Osteoblast (primary cell): ENCODE measurements around the gene EYA3. TPM values are rescaled to one million over a fixed set of nuclear protein-coding genes. Genes with fewer than 3 reads are reported as not detected.

ENCODE experiments used
- DNase-seq: peaks from one replicate; pipeline ENCODE4 v3.0.0; 2011; ENCODE audit warnings: low spot score, mixed read lengths; ENCODE audit not compliant: insufficient read length; ENCODE audit errors: missing footprints
- H2AFZ ChIP-seq: 2 replicates; pipeline ENCODE4 v1.6.0; 2011; ENCODE audit warnings: mild to moderate bottlenecking, low read length
- H3K27ac ChIP-seq: 2 replicates; pipeline ENCODE4 v1.5.1; 2011; ENCODE audit warnings: mild to moderate bottlenecking, low read depth, low read length, moderate library complexity
- H3K27me3 ChIP-seq: 2 replicates; pipeline ENCODE4 v1.6.0; 2012; ENCODE audit warnings: mild to moderate bottlenecking, control low read depth, inconsistent platforms, low read length, moderate library complexity; ENCODE audit not compliant: insufficient read depth
- H3K36me3 ChIP-seq: 2 replicates; pipeline ENCODE4 v1.5.1; 2011; ENCODE audit warnings: mild to moderate bottlenecking, low read length, control low read depth, moderate library complexity; ENCODE audit not compliant: insufficient read depth
- H3K4me1 ChIP-seq: 2 replicates; pipeline ENCODE4 v1.5.1; 2011; ENCODE audit warnings: mild to moderate bottlenecking, low read length, control low read depth, moderate library complexity; ENCODE audit not compliant: insufficient read depth
- H3K4me2 ChIP-seq: 2 replicates; pipeline ENCODE4 v1.6.0; 2011; ENCODE audit warnings: mild to moderate bottlenecking, low read length; ENCODE audit not compliant: insufficient read depth
- H3K4me3 ChIP-seq: fragments of 200-600 bp; sonication (generic); 3 replicates; pipeline ENCODE4 v1.5.1; 2012; ENCODE audit warnings: mild to moderate bottlenecking, low read length, inconsistent platforms; ENCODE audit not compliant: insufficient read depth
- H3K79me2 ChIP-seq: 2 replicates; pipeline ENCODE4 v1.6.0; 2012; ENCODE audit warnings: mild to moderate bottlenecking, low read length, control low read depth, inconsistent platforms; ENCODE audit not compliant: insufficient read depth
- H3K9me3 ChIP-seq: 2 replicates; pipeline ENCODE4 v1.5.1; 2011; ENCODE audit warnings: low read depth, low read length, control low read depth
- H4K20me1 ChIP-seq: 2 replicates; pipeline ENCODE4 v1.6.0; 2012; ENCODE audit warnings: mild to moderate bottlenecking, low read length, control low read depth; ENCODE audit not compliant: insufficient read depth
- CTCF ChIP-seq: IDR thresholded peaks from 2 replicates; pipeline ENCODE4 v1.5.1; 2011; ENCODE audit warnings: mild to moderate bottlenecking, low read depth, low read length, moderate library complexity; ENCODE audit errors: extremely low read depth
- total RNA-seq: library from RNA; depleted of rRNA; stranded (reverse); fragments of >200 nt; gene quantifications from 2 replicates; pipeline ENCODE4 v1.2.3, GENCODE V29; 2012

EYA3 gene
- total RNA-seq, 1 donor, result 10.9 TPM

DNA sequence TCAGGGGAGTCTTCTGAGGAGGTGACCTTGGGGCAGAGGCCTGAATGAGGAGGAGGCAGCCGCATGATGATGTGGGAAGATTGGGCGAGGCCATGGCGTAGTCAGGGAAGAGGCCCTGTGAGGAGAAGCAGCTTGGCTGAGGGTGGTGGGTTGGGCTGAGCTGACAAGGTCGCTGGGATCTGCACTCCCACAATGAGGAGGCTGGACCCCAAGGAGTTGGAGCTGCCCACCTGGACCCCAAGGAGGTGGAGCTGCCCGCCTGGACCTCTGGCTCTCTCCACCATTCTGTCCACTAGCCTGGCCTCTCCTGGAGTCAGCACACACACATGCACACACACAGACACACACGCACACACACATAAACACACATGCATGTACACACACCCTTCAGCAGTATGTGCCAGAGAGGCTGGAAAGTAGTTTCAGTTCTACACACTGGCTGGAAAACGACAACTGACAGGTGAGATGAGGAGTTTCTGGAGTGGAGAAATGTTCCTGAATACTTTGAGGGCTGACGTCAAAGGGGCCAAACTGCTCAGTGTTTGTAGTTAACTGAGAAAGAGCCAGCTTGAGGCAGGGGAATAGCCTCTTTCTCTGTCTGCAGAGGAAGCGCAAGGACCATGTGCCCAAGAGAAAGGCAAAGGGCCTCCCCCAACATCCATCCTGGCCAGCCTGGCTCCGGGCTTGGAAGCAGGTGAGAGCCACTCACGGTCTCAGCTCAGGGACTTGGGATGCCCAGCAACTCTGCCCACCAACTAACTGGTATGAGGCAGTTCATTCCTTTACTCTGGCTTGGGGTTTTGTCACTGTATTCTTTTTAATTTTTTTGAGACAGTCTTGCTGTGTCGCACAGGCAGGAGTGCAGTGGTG, 146.5 kb downstream of the EYA3 start:
- Histone ChIP-seq H4K20me1 (no peaks in the 10 kb centered on the region), H3K36me3 (no peaks in the 10 kb centered on the region), H3K4me1 (peaks cover 4% of the 10 kb centered on the region), H3K79me2 (no peaks in the 10 kb centered on the region), H3K27me3 (peaks cover 4% of the 10 kb centered on the region), H3K4me3 (no peak overlapping the region), H3K9me3 (no peaks in the 10 kb centered on the region), H2AFZ (no peak overlapping the region), H3K4me2 (no peak overlapping the region), H3K27ac (no peak overlapping the region)
- peak; percentile 38 for DNase-seq
- no peak for TF ChIP-seq CTCF

DNA sequence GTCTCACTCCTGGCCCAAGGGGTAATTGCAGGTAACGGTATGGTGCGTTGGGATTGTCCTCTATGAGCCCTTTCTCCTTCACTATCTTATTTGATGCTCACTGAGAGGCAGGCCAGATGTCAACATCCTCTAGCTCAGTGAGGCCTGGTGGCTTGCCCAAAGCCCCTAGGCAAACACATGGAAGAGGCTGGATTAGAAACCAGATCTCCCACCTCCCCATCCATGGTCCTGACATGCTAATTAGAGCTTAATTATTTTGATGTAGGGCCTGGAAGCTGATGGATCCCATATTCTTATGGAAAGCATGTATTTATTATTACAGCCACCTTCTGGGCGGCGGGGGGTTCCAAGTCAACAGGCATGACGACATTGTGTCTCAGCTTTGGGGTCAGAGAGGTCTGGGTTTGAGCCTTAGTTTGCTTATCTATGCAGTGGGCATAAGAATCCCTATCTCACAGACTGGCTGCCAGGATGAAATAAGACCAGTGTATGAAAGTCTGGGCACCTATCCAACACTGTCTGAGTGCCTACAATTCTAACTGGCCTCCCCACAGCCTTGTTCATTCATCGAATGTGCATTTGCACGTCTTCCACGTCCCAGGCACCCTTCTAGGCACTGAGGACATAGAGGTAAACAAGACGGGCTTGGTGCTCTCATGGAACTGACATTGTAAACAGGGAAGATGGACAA, 147.4 kb downstream of the EYA3 start:
- H4K20me1 ChIP-seq, result no peaks in the 10 kb centered on the region
- H3K9me3 ChIP-seq, result no peaks in the 10 kb centered on the region
- no peak overlapping the region for H3K4me3 ChIP-seq
- H3K4me1 ChIP-seq, result peaks cover 4% of the 10 kb centered on the region
- TF ChIP-seq CTCF, result no peak
- H3K27me3 ChIP-seq, result peaks cover 4% of the 10 kb centered on the region
- H3K27ac ChIP-seq, result no peak overlapping the region
- H3K36me3 ChIP-seq, result no peaks in the 10 kb centered on the region
- no peaks in the 10 kb centered on the region for H3K79me2 ChIP-seq
- no peak overlapping the region for H2AFZ ChIP-seq
- peak; percentile 17 for DNase-seq
- no peak overlapping the region for H3K4me2 ChIP-seq

GRCh38 chr1:27940297-27940696, 148.1 kb downstream of the EYA3 start:
- H2AFZ ChIP-seq, result peak overlapping the region; percentile 70
- no peaks in the 10 kb centered on the region for H4K20me1 ChIP-seq
- H3K4me3 ChIP-seq, result no peak overlapping the region
- no peaks in the 10 kb centered on the region for H3K36me3 ChIP-seq
- TF ChIP-seq CTCF, result peak; percentile 53
- H3K4me2 ChIP-seq, result no peak overlapping the region
- H3K27me3 ChIP-seq, result peaks cover 10% of the 10 kb centered on the region
- no peaks in the 10 kb centered on the region for H3K9me3 ChIP-seq
- DNase-seq, result peak; percentile 68
- H3K4me1 ChIP-seq, result peaks cover 4% of the 10 kb centered on the region
- H3K79me2 ChIP-seq, result no peaks in the 10 kb centered on the region
- H3K27ac ChIP-seq, result no peak overlapping the region

DNA sequence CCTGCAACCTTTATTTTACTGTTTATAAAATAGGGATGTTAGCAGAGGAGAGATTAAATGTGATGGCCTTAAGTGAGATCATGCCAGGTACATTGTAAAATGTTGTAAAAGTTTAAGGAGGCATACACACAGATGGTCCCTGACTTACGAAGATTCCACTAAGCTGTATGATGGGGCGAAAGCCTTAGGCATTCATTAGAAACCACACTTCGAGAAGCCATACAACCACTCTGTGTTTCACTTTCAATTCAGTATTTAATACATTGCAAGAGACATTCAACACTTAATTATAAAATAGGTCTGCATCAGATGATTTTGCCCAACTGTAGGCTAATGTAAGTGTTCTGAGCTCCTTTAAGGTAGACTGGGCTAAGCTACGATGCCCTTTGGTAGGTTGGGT, 149.9 kb downstream of the EYA3 start:
- H3K4me2 ChIP-seq, result no peak overlapping the region
- DNase-seq, result peak; percentile 13
- no peaks in the 10 kb centered on the region for H4K20me1 ChIP-seq
- peaks cover 15% of the 10 kb centered on the region for H3K4me1 ChIP-seq
- H2AFZ ChIP-seq, result no peak overlapping the region
- H3K27ac ChIP-seq, result no peak overlapping the region
- no peaks in the 10 kb centered on the region for H3K79me2 ChIP-seq
- no peak for TF ChIP-seq CTCF
- H3K36me3 ChIP-seq, result no peaks in the 10 kb centered on the region
- peaks cover 17% of the 10 kb centered on the region for H3K27me3 ChIP-seq
- no peaks in the 10 kb centered on the region for H3K9me3 ChIP-seq
- H3K4me3 ChIP-seq, result no peak overlapping the region
